HCT116 (cell line): ENCODE results near the gene BCL7A. TPM values are rescaled to one million over a fixed set of nuclear protein-coding genes. Genes with fewer than 3 reads are reported as not detected.

Experiments
- ATAC-seq: fragments of 200-7000 bp; cut with Tn5 transposase; 2 replicates; pipeline ENCODE4 v1.9.1; 2020; ENCODE audit warnings: mild to moderate bottlenecking, moderate library complexity
- BruUV-seq: library from RNA; stranded (reverse); fragments of 400-500 nt; replicated peaks from 2 replicates; lab custom pipeline; 2021; lab: Mats Ljungman, UMichigan
- CTCF ChIA-PET: fragments of 300-600 bp; sonication (Branson Sonifier 250); formaldehyde crosslinking; loops from one replicate; lab custom pipeline; 2021; ENCODE audit warnings: antibody characterized with exemption; lab: Charles Lee
- POLR2A ChIA-PET: fragments of 300-600, 350-600 bp; sonication (Branson Sonifier 250); formaldehyde crosslinking; loops from one replicate; lab custom pipeline; 2021; ENCODE audit warnings: antibody characterized with exemption; lab: Charles Lee
- RAD21 ChIA-PET, 2 experiments: fragments of 300-600 bp; sonication (Branson Sonifier 250); formaldehyde crosslinking; loops; one replicate each; lab custom pipeline; 2023; ENCODE audit warnings: low total read pairs in 2 of 2; ENCODE audit not compliant: uncharacterized antibody in 2 of 2, unreplicated experiment in 2 of 2, low non-redundant PET in 1 of 2; lab: Charles Lee
- DNase-seq: peaks from one replicate; pipeline ENCODE4 v3.0.0-alpha.2; 2010; ENCODE audit warnings: low read depth, low spot score
- H2AFZ ChIP-seq: fragments of 200-600 bp; shearing (Covaris generic), sonication (generic); 2 replicates; pipeline ENCODE4 v1.6.1; 2017; ENCODE audit warnings: low read depth, mixed run types, mixed read lengths, antibody characterized with exemption, low read length; ENCODE audit not compliant: poor library complexity, severe bottlenecking
- H3K27ac ChIP-seq: 2 replicates; pipeline ENCODE4 v1.5.1; 2012; ENCODE audit warnings: low read depth, low read length
- H3K27me3 ChIP-seq: fragments of 200-600 bp; sonication (generic); 2 replicates; pipeline ENCODE4 v1.6.1; 2016; ENCODE audit warnings: mixed run types, low read length, mixed read lengths; ENCODE audit not compliant: insufficient read depth
- H3K36me3 ChIP-seq, 2 experiments: fragments of 200-500 bp in 1 of 2; fragments of 200-600 bp in 1 of 2; sonication (Bioruptor generic) in 1 of 2; sonication (generic) in 1 of 2; 2 replicates each; pipeline versions ENCODE4 v1.5.1 to v1.6.1; 2014 to 2016; ENCODE audit warnings: low read length in 2 of 2, inconsistent platforms in 1 of 2, mixed read lengths in 1 of 2, mixed run types in 1 of 2; ENCODE audit not compliant: insufficient read depth in 2 of 2, control insufficient read depth in 1 of 2
- H3K4me1 ChIP-seq, 2 experiments: fragments of 200-600 bp in 1 of 2; sonication (generic) in 1 of 2; 2 replicates each; pipeline versions ENCODE4 v1.5.1 to v1.6.1; 2012 to 2017; ENCODE audit warnings: low read length in 2 of 2, inconsistent platforms in 1 of 2, mild to moderate bottlenecking in 1 of 2, mixed read lengths in 1 of 2, mixed run types in 1 of 2, moderate library complexity in 1 of 2; ENCODE audit not compliant: insufficient read depth in 2 of 2, control insufficient read depth in 1 of 2
- H3K4me2 ChIP-seq: fragments of 200-600 bp; sonication (generic); 2 replicates; pipeline ENCODE4 v1.6.1; 2017; ENCODE audit warnings: mixed run types, low read length, mixed read lengths
- H3K4me3 ChIP-seq, 2 experiments: fragments of 200-600 bp in 1 of 2; sonication (generic) in 1 of 2; replicated peaks in 1 of 2; 2 replicates each; pipeline ENCODE4 v1.5.1; 2011 to 2016; ENCODE audit warnings: low read length in 2 of 2, control low read depth in 1 of 2, low read depth in 1 of 2, mild to moderate bottlenecking in 1 of 2, mixed read lengths in 1 of 2, mixed run types in 1 of 2
- H3K79me2 ChIP-seq: fragments of 200-600 bp; sonication (generic); 2 replicates; pipeline ENCODE4 v1.6.1; 2017; ENCODE audit warnings: mild to moderate bottlenecking, mixed run types, low read length, moderate library complexity, mixed read lengths; ENCODE audit not compliant: insufficient read depth
- H3K9ac ChIP-seq: fragments of 200-600 bp; sonication (generic); 2 replicates; pipeline ENCODE4 v1.6.1; 2016; ENCODE audit warnings: low read length, mixed read lengths
- H3K9me2 ChIP-seq: fragments of 200-600 bp; sonication (generic), shearing (Covaris generic); 2 replicates; pipeline ENCODE4 v1.6.1; 2017; ENCODE audit warnings: mixed run types, mild to moderate bottlenecking, moderate library complexity; ENCODE audit not compliant: insufficient read depth
- H3K9me3 ChIP-seq, 2 experiments: fragments of 200-500 bp in 1 of 2; fragments of 200-600 bp in 1 of 2; sonication (Bioruptor generic) in 1 of 2; sonication (generic) in 1 of 2; 2 replicates each; pipeline ENCODE4 v1.6.1; 2014 to 2017; ENCODE audit warnings: low read length in 2 of 2, mixed read lengths in 2 of 2, inconsistent platforms in 1 of 2, low read depth in 1 of 2, mild to moderate bottlenecking in 1 of 2, mixed run types in 1 of 2, moderate library complexity in 1 of 2; ENCODE audit not compliant: control insufficient read depth in 1 of 2, insufficient read depth in 1 of 2
- H4K20me1 ChIP-seq: fragments of 200-600 bp; sonication (generic), shearing (Covaris generic); 2 replicates; pipeline ENCODE4 v1.6.1; 2017; ENCODE audit warnings: mixed run types, mild to moderate bottlenecking, moderate library complexity; ENCODE audit not compliant: insufficient read depth
- ATF3 ChIP-seq: IDR thresholded peaks from 2 replicates; pipeline ENCODE4 v1.6.1; 2012
- CBX3 ChIP-seq: IDR thresholded peaks from 2 replicates; pipeline ENCODE4 v1.6.1; 2012; ENCODE audit warnings: low read depth
- CEBPB ChIP-seq: IDR thresholded peaks from 2 replicates; pipeline ENCODE4 v1.6.1; 2012; ENCODE audit warnings: low read depth
- CTCF ChIP-seq, 3 experiments: fragments of 200-600 bp in 1 of 3; sonication (generic) in 1 of 3; IDR thresholded peaks in 2 of 3; conservative IDR thresholded peaks in 1 of 3; 2 replicates each; pipeline ENCODE4 v1.5.1; 2012 to 2017; ENCODE audit warnings: low read depth in 2 of 3, low read length in 2 of 3, antibody characterized with exemption in 1 of 3, borderline replicate concordance in 1 of 3, control low read depth in 1 of 3, mild to moderate bottlenecking in 1 of 3, mixed read lengths in 1 of 3, mixed run types in 1 of 3, moderate library complexity in 1 of 3; ENCODE audit not compliant: insufficient read depth in 1 of 3
- EGR1 ChIP-seq: IDR thresholded peaks from 2 replicates; pipeline ENCODE4 v1.6.1; 2012; ENCODE audit warnings: low read depth
- EZH2 ChIP-seq: fragments of 200-600 bp; sonication (generic); IDR thresholded peaks from 2 replicates; pipeline ENCODE4 v1.6.1; 2017; ENCODE audit warnings: antibody characterized with exemption, mixed run types
- EZH2phosphoT487 ChIP-seq: fragments of 200-600 bp; IDR thresholded peaks from 2 replicates; pipeline ENCODE4 v1.6.1; 2018; ENCODE audit warnings: antibody characterized with exemption, borderline replicate concordance
- FOSL1 ChIP-seq: IDR thresholded peaks from 2 replicates; pipeline ENCODE4 v1.6.1; 2012; ENCODE audit warnings: low read depth
- JUND ChIP-seq: IDR thresholded peaks from 2 replicates; pipeline ENCODE4 v1.6.1; 2012
- POLR2A ChIP-seq: IDR thresholded peaks from 2 replicates; pipeline ENCODE4 v1.7.0; 2011; ENCODE audit warnings: borderline replicate concordance; ENCODE audit not compliant: insufficient read depth, insufficient read length; ENCODE audit errors: extremely low read depth
- POLR2AphosphoS5 ChIP-seq: IDR thresholded peaks from 2 replicates; pipeline ENCODE4 v1.6.1; 2011; ENCODE audit warnings: mild to moderate bottlenecking, low read depth, low read length, moderate library complexity
- RAD21 ChIP-seq: IDR thresholded peaks from 2 replicates; pipeline ENCODE4 v1.6.1; 2012; ENCODE audit warnings: low read depth, mild to moderate bottlenecking
- SIN3A ChIP-seq: IDR thresholded peaks from 2 replicates; pipeline ENCODE4 v1.6.1; 2012; ENCODE audit warnings: low read depth
- SP1 ChIP-seq: IDR thresholded peaks from 2 replicates; pipeline ENCODE4 v1.6.1; 2012; ENCODE audit warnings: low read depth
- SRF ChIP-seq: IDR thresholded peaks from 2 replicates; pipeline ENCODE4 v1.6.1; 2012; ENCODE audit warnings: low read depth
- TCF7L2 ChIP-seq: IDR thresholded peaks from 2 replicates; pipeline ENCODE4 v1.7.0; 2011; ENCODE audit warnings: borderline replicate concordance, inconsistent platforms; ENCODE audit not compliant: insufficient read depth, insufficient read length; ENCODE audit errors: extremely low read depth
- YY1 ChIP-seq: IDR thresholded peaks from 2 replicates; pipeline ENCODE4 v1.6.1; 2011; ENCODE audit warnings: low read length, low read depth, moderate library complexity, mild to moderate bottlenecking; ENCODE audit not compliant: insufficient replicate concordance; ENCODE audit errors: extremely low read depth
- ZNF274 ChIP-seq: fragments of 200-500 bp; sonication (Bioruptor generic); IDR thresholded peaks from 2 replicates; pipeline ENCODE4 v1.6.1; 2014; ENCODE audit warnings: mild to moderate bottlenecking, low read depth, low read length, inconsistent platforms
- intact Hi-C: fragments of 100-400 bp; cut with micrococcal nuclease; formaldehyde crosslinking; loops from 2 replicates; pipeline ENCODE4 v1.10.0; 2022
- total RNA-seq: library from RNA; stranded (reverse); gene quantifications from one replicate; pipeline ENCODE4 v1.2.1, GENCODE V29; 2021; ENCODE audit not compliant: unreplicated experiment
- TF ChIP-seq, protein P1 (sequence below): IDR thresholded peaks from 2 replicates; pipeline ENCODE4 v1.6.1; 2012

The BCL7A gene
- total RNA-seq, 1 experiment from 2014 or later: 14.2 TPM

GRCh38 chr12:121976950-121977349 is 44.7 kb upstream of the BCL7A start:
- H4K20me1 ChIP-seq: no peaks in the 10 kb centered on the region
- no peak overlapping the region for H3K9ac ChIP-seq
- H3K4me2 ChIP-seq: no peak overlapping the region
- no peaks in the 10 kb centered on the region for H3K9me3 ChIP-seq
- BruUV-seq: no TSS peak
- peaks cover 4% of the 10 kb centered on the region; the same call in 1 of the 2 replicates for H3K27me3 ChIP-seq
- ATAC-seq (no peak), DNase-seq (no peak)
- no peak overlapping the region for H2AFZ ChIP-seq
- H3K27ac ChIP-seq: no peak overlapping the region
- intact Hi-C loops: no loop called here
- no peaks in the 10 kb centered on the region for H3K9me2 ChIP-seq
- ChIA-PET CTCF (no interaction called here), POLR2A (no interaction called here), RAD21 (no interaction called here)
- H3K79me2 ChIP-seq: no peaks in the 10 kb centered on the region
- no peak overlapping the region for H3K4me3 ChIP-seq
- TF ChIP-seq SIN3A: no peak
- no peak for TF ChIP-seq EZH2
- no peak for TF ChIP-seq EZH2phosphoT487
- TF ChIP-seq ZNF274: no peak
- TF ChIP-seq YY1: no peak
- no peak for TF ChIP-seq JUND
- no peak for TF ChIP-seq EGR1
- no peak for TF ChIP-seq CEBPB
- TF ChIP-seq SP1: no peak
- H3K36me3 ChIP-seq: no peaks in the 10 kb centered on the region
- H3K4me1 ChIP-seq: no peaks in the 10 kb centered on the region

- peaks cover 3% of the 10 kb centered on the region; the same call in 1 of the 2 replicates for H3K27me3 ChIP-seq
- H3K9me2 ChIP-seq: no peaks in the 10 kb centered on the region
- intact Hi-C loops: no loop called here
- H4K20me1 ChIP-seq: no peaks in the 10 kb centered on the region
- H3K79me2 ChIP-seq: no peaks in the 10 kb centered on the region
- no peak overlapping the region for H3K4me3 ChIP-seq
- H3K9me3 ChIP-seq: no peaks in the 10 kb centered on the region
- ATAC-seq: no peak
- ChIA-PET POLR2A (no interaction called here), CTCF (no interaction called here), RAD21 (no interaction called here)
- H3K27ac ChIP-seq: no peak overlapping the region
- no peak overlapping the region for H3K9ac ChIP-seq
- no TSS peak for BruUV-seq
- H3K4me1 ChIP-seq: no peaks in the 10 kb centered on the region
- no peak for DNase-seq
- no peak overlapping the region for H3K4me2 ChIP-seq
- H3K36me3 ChIP-seq: no peaks in the 10 kb centered on the region
- no peak overlapping the region for H2AFZ ChIP-seq
- TF ChIP-seq SIN3A: no peak
- no peak for TF ChIP-seq EZH2
- no peak for TF ChIP-seq EZH2phosphoT487
- TF ChIP-seq RAD21: no peak
- TF ChIP-seq SRF: no peak
- no peak for TF ChIP-seq TCF7L2
- TF ChIP-seq CBX3: no peak
- TF ChIP-seq ATF3: no peak
- TF ChIP-seq CTCF (IDR thresholded peaks at IDR 0.05 in 2 of 3, conservative IDR thresholded peaks at IDR 0.05 in 1 of 3; ENCODE audit: borderline replicate concordance in 1 of 3, insufficient read depth in 1 of 3, low read depth in 2 of 3, low read length in 2 of 3): no peak
- TF ChIP-seq POLR2A: no peak
- no peak for TF ChIP-seq FOSL1
- TF ChIP-seq, protein P1, sequence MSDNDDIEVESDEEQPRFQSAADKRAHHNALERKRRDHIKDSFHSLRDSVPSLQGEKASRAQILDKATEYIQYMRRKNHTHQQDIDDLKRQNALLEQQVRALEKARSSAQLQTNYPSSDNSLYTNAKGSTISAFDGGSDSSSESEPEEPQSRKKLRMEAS: no peak
- TF ChIP-seq POLR2AphosphoS5: no peak
- no peak for TF ChIP-seq SP1
Measured at GRCh38 chr12:121980191-121980891, 41.3 kb upstream of the BCL7A start.
